ENCODE results near the gene RHBDD1. TPM values are rescaled to one million over a fixed set of nuclear protein-coding genes. Genes with fewer than 3 reads are reported as not detected.

The RHBDD1 gene
- total RNA-seq, 4 donors from 2014 or later = 19.5 to 91.5 (median 47.3) TPM

- Histone ChIP-seq H3K4me1 (peaks cover 6 to 15% of the 10 kb centered on the region in 2 donors), H3K27ac (peak overlapping the region; percentile 93 to 96), H3K9me3 (no peaks in the 10 kb centered on the region), H3K36me3 (no peaks in the 10 kb centered on the region), H3K27me3 (no peaks in the 10 kb centered on the region), H3K4me3 (peak overlapping the region; percentile 41 to 69)
- TF ChIP-seq POLR2A (IDR thresholded peaks at IDR 0.05) (no peak), CTCF (IDR thresholded peaks at IDR 0.05) (no peak)
- peak in 1 of 2 donors; percentile 28 for DNase-seq
- intact Hi-C loops (cut with DNase I; ENCODE audit: low total_unique reads) = loop anchor here (10.0 kb wide), 1 partner anchor 156 kb away; no protein-coding TSS in a partner anchor
Measured at GRCh38 chr2:226790431-226790830, 45.4 kb upstream of the RHBDD1 start.

GRCh38 chr2:226791056-226791486 is 44.8 kb upstream of the RHBDD1 start:
- Histone ChIP-seq H3K27ac (peak overlapping the region; percentile 93 to 96), H3K36me3 (no peaks in the 10 kb centered on the region), H3K27me3 (no peaks in the 10 kb centered on the region), H3K4me3 (peak overlapping the region; percentile 41 to 69), H3K9me3 (no peaks in the 10 kb centered on the region), H3K4me1 (peaks cover 6 to 15% of the 10 kb centered on the region in 2 donors)
- peak in 1 of 2 donors; percentile 72 for DNase-seq
- TF ChIP-seq POLR2A (IDR thresholded peaks at IDR 0.05) (no peak), CTCF (IDR thresholded peaks at IDR 0.05) (no peak)
- intact Hi-C loops (cut with DNase I; ENCODE audit: low total_unique reads) = loop anchor here (10.0 kb wide), 1 partner anchor 156 kb away; no protein-coding TSS in a partner anchor

- peak overlapping the region; percentile 93 to 96 for H3K27ac ChIP-seq
- peak; percentile 28 to 73 for TF ChIP-seq POLR2A (IDR thresholded peaks at IDR 0.05)
- peak in 3 of 4 experiments; percentile 44 to 77 (median 63) for TF ChIP-seq CTCF (IDR thresholded peaks at IDR 0.05)
Measured at GRCh38 chr2:226791487-226792081, 44.3 kb upstream of the RHBDD1 start.

GRCh38 chr2:226792155-226792881 is 43.5 kb upstream of the RHBDD1 start:
- Histone ChIP-seq H3K36me3 (no peaks in the 10 kb centered on the region), H3K4me3 (peak overlapping the region; percentile 41 to 69), H3K9me3 (no peaks in the 10 kb centered on the region), H3K27ac (peak overlapping the region; percentile 93 to 96), H3K4me1 (peaks cover 6 to 15% of the 10 kb centered on the region in 2 donors), H3K27me3 (no peaks in the 10 kb centered on the region)
- intact Hi-C loops (cut with DNase I; ENCODE audit: low total_unique reads) = loop anchor here (10.0 kb wide), 1 partner anchor 158 kb away; no protein-coding TSS in a partner anchor
- DNase-seq = no peak
- TF ChIP-seq CTCF (IDR thresholded peaks at IDR 0.05) = no peak

More at GRCh38 chr2:226791487-226792081, 44.3 kb upstream of the RHBDD1 start:
- Histone ChIP-seq H3K4me1 (peaks cover 6 to 15% of the 10 kb centered on the region in 2 donors), H3K9me3 (no peaks in the 10 kb centered on the region), H3K27me3 (no peaks in the 10 kb centered on the region), H3K36me3 (no peaks in the 10 kb centered on the region), H3K4me3 (peak overlapping the region; percentile 41 to 69)
- intact Hi-C loops (cut with DNase I; ENCODE audit: low total_unique reads) = loop anchor here (10.0 kb wide), 1 partner anchor 157 kb away; no protein-coding TSS in a partner anchor
- peak; percentile 82 to 88 for DNase-seq

- Histone ChIP-seq H3K36me3 (no peaks in the 10 kb centered on the region), H3K9me3 (no peaks in the 10 kb centered on the region), H3K27me3 (no peaks in the 10 kb centered on the region), H3K27ac (peak overlapping the region; percentile 93 to 96), H3K4me3 (peak overlapping the region; percentile 67 to 69), H3K4me1 (peaks cover 6 to 15% of the 10 kb centered on the region in 2 donors)
- no peak for DNase-seq
- intact Hi-C loops (cut with DNase I; ENCODE audit: low total_unique reads) = loop anchor here (10.0 kb wide), 1 partner anchor 159 kb away; no protein-coding TSS in a partner anchor
- TF ChIP-seq POLR2A (IDR thresholded peaks at IDR 0.05) = no peak
- TF ChIP-seq CTCF (IDR thresholded peaks at IDR 0.05) = no peak
Measured at GRCh38 chr2:226793646-226794045, 42.2 kb upstream of the RHBDD1 start.

Measured in uterus (tissue), 4 donors.